HEK293 (cell line): ENCODE data around the gene ZGPAT.
A peak's percentile ranks its signal among the peaks of the same experiment; 100 is the strongest.
"Not testable (repeated sequence)": the region's sequence is repeated elsewhere in the genome, so short reads cannot be mapped to it uniquely, and the experiment has no call there.

Experiments
- CTCF ChIA-PET: fragments of 350-600 bp; formaldehyde crosslinking; extraction: SDS; loops from one replicate; lab custom pipeline; 2021; ENCODE audit warnings: antibody characterized with exemption; lab: Yijun Ruan, JAX
- POLR2A ChIA-PET: fragments of 300-600 bp; formaldehyde crosslinking; extraction: SDS; loops from one replicate; lab custom pipeline; 2020; ENCODE audit warnings: antibody characterized with exemption, inconsistent platforms; lab: Yijun Ruan, JAX
- H3K27ac ChIP-seq: fragments of 200-500 bp; sonication (Bioruptor generic); 2 replicates; pipeline ENCODE4 v1.5.1; 2014; ENCODE audit warnings: low read depth, low read length, control low read depth, inconsistent platforms; ENCODE audit errors: extremely low read depth
- H3K36me3 ChIP-seq, 2 experiments: fragments of 200-500 bp in 1 of 2; sonication (Bioruptor generic) in 1 of 2; 1 replicate in 1 of 2; 2 replicates in 1 of 2; pipeline ENCODE4 v1.5.1; 2014 to 2017; ENCODE audit warnings: inconsistent platforms in 2 of 2, low read length in 2 of 2; ENCODE audit not compliant: control insufficient read depth in 2 of 2, insufficient read depth in 1 of 2
- H3K4me1 ChIP-seq: fragments of 200-500 bp; sonication (Bioruptor generic); 2 replicates; pipeline ENCODE4 v1.5.1; 2014; ENCODE audit warnings: mild to moderate bottlenecking, low read length, inconsistent platforms; ENCODE audit not compliant: control insufficient read depth, insufficient read depth
- H3K4me3 ChIP-seq: 2 replicates; pipeline ENCODE4 v1.5.1; 2011; ENCODE audit warnings: low read depth, mild to moderate bottlenecking, control low read depth, low read length, moderate library complexity
- H3K9me3 ChIP-seq: fragments of 200-500 bp; sonication (Bioruptor generic); 2 replicates; pipeline ENCODE4 v1.5.1; 2014; ENCODE audit warnings: low read depth, low read length, inconsistent platforms; ENCODE audit not compliant: control insufficient read depth, insufficient read depth
- EGR2 ChIP-seq: fragments of 450-650 bp; formaldehyde crosslinking; IDR thresholded peaks from 2 replicates; pipeline ENCODE4 v1.5.1; 2016; ENCODE audit warnings: low read depth, missing biosample characterization, missing genetic modification characterization
- GLI4 ChIP-seq: fragments of 450-650 bp; formaldehyde crosslinking; IDR thresholded peaks from 2 replicates; pipeline ENCODE4 v1.5.1; 2016; ENCODE audit warnings: missing biosample characterization, missing genetic modification characterization
- KLF7 ChIP-seq: fragments of 450-650 bp; formaldehyde crosslinking; IDR thresholded peaks from 2 replicates; pipeline ENCODE4 v1.5.1; 2016; ENCODE audit warnings: missing biosample characterization, missing genetic modification characterization, borderline replicate concordance
- MZF1 ChIP-seq: fragments of 450-650 bp; formaldehyde crosslinking; IDR thresholded peaks from 2 replicates; pipeline ENCODE4 v1.5.1; 2017; ENCODE audit warnings: missing biosample characterization, missing genetic modification characterization, borderline replicate concordance
- SP7 ChIP-seq: fragments of 450-650 bp; formaldehyde crosslinking; IDR thresholded peaks from 2 replicates; pipeline ENCODE4 v1.5.1; 2016; ENCODE audit warnings: missing biosample characterization, missing genetic modification characterization
- ZBTB20 ChIP-seq: fragments of 450-650 bp; formaldehyde crosslinking; IDR thresholded peaks from 2 replicates; pipeline ENCODE4 v1.5.1; 2016; ENCODE audit warnings: missing biosample characterization, missing genetic modification characterization
- ZBTB48 ChIP-seq: fragments of 450-650 bp; formaldehyde crosslinking; IDR thresholded peaks from 2 replicates; pipeline ENCODE4 v1.5.1; 2016; ENCODE audit warnings: missing biosample characterization, missing genetic modification characterization
- ZNF146 ChIP-seq: fragments of 450-650 bp; formaldehyde crosslinking; IDR thresholded peaks from 2 replicates; pipeline ENCODE4 v1.5.1; 2016; ENCODE audit warnings: missing biosample characterization, missing genetic modification characterization
- ZNF184 ChIP-seq: fragments of 450-650 bp; IDR thresholded peaks from 2 replicates; pipeline ENCODE4 v1.5.1; 2018; ENCODE audit warnings: missing biosample characterization, mild to moderate bottlenecking, missing genetic modification characterization
- ZNF311 ChIP-seq: fragments of 450-650 bp; formaldehyde crosslinking; IDR thresholded peaks from 2 replicates; pipeline ENCODE4 v1.5.1; 2017; ENCODE audit warnings: missing biosample characterization, missing genetic modification characterization, borderline replicate concordance
- ZNF473 ChIP-seq: fragments of 450-650 bp; formaldehyde crosslinking; IDR thresholded peaks from 2 replicates; pipeline ENCODE4 v1.5.1; 2017; ENCODE audit warnings: missing biosample characterization, missing genetic modification characterization
- ZNF660 ChIP-seq: fragments of 450-650 bp; IDR thresholded peaks from 2 replicates; pipeline ENCODE4 v1.5.1; 2018; ENCODE audit warnings: missing biosample characterization, mild to moderate bottlenecking, missing genetic modification characterization
- ZNF664 ChIP-seq: fragments of 450-650 bp; formaldehyde crosslinking; IDR thresholded peaks from 2 replicates; pipeline ENCODE4 v1.5.1; 2016; ENCODE audit warnings: missing biosample characterization, missing genetic modification characterization
- ZNF677 ChIP-seq: fragments of 450-650 bp; IDR thresholded peaks from 2 replicates; pipeline ENCODE4 v1.5.0; 2018; ENCODE audit warnings: missing biosample characterization, mild to moderate bottlenecking, missing genetic modification characterization, moderate library complexity
- ZNF76 ChIP-seq: fragments of 450-650 bp; formaldehyde crosslinking; IDR thresholded peaks from 2 replicates; pipeline ENCODE4; 2016; ENCODE audit warnings: low read depth, missing biosample characterization, missing genetic modification characterization, borderline replicate concordance
- TF ChIP-seq, protein P1 (sequence below): fragments of 450-650 bp; formaldehyde crosslinking; IDR thresholded peaks from 2 replicates; pipeline ENCODE4 v1.5.1; 2016; ENCODE audit warnings: missing biosample characterization, missing genetic modification characterization
- TF ChIP-seq, protein P2 (sequence below): fragments of 450-650 bp; formaldehyde crosslinking; IDR thresholded peaks from 2 replicates; pipeline ENCODE4 v1.5.1; 2016; ENCODE audit warnings: missing biosample characterization, missing genetic modification characterization
- TF ChIP-seq, protein P3 (sequence below): sonication (generic); formaldehyde crosslinking; IDR thresholded peaks from 2 replicates; pipeline ENCODE4 v1.8.1; 2022; ENCODE audit warnings: mild to moderate bottlenecking, moderate library complexity, missing genetic modification reagents
- TF ChIP-seq, protein P4 (sequence below): fragments of 450-650 bp; formaldehyde crosslinking; IDR thresholded peaks from 2 replicates; pipeline ENCODE4 v1.5.1; 2016; ENCODE audit warnings: missing biosample characterization, missing genetic modification characterization, low read depth

The ZGPAT gene

DNA sequence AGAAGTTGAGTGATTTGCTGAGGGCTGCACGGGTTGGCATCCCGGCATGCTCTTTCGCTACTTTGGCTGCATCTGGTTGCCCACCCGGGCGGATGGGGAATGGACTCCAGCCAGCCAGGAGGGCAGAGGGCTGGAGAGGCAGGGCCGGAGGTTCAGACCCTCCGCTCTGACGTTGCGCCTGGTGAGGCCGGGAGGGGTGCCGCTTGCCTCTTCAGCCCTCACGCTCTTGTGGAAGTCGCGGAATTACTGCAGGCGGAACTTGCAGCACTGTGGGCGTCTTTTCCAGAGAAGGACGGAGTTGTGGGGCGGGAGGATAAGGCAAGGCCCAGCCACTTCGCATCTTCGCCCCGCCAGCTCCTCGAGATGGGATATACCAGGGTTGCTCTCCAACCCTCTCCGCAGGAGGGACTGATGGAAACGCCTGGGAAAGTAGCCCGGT lies 49.1 kb upstream of the ZGPAT start (continued):
- peak; percentile 87 for TF ChIP-seq ZBTB20
- TF ChIP-seq ZNF311 (tag by site-specific recombination), result no peak
- peak; percentile 83 for TF ChIP-seq ZNF76 (tag by site-specific recombination)
- peak; percentile 6; the same call in 1 of the 2 replicates for TF ChIP-seq ZBTB48 (tag by site-specific recombination)
- peak; percentile 25; the same call in 1 of the 2 replicates for TF ChIP-seq EGR2
- TF ChIP-seq ZNF473, result no peak
- no peak for TF ChIP-seq MZF1 (tag by site-specific recombination)
- TF ChIP-seq, all 188 proteins: peak for 10

DNA sequence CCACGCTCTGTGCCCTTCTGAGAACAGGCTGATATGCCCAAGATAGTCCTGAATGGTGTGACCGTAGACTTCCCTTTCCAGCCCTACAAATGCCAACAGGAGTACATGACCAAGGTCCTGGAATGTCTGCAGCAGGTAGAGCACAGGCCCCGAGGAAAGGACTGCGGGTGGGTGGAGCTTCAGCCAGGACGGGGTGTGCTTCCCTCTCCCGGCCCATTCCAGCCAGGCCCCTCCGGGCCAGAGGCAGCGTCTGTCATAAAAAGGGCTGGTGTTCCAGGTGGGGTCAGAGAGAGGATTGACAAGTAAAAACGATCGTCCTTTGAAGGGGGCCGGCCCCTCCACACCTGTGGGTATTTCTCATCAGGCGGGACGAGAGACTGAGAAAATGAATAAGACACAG lies 48.5 kb upstream of the ZGPAT start:
- Histone ChIP-seq H3K4me3 (peak overlapping the region; percentile 93), H3K36me3 (peaks cover 0 to 42% of the 10 kb centered on the region in 2 experiments; a peak in 1 of 3 replicates), H3K9me3 (no peaks in the 10 kb centered on the region), H3K27ac (no peak overlapping the region; the same call in 1 of the 2 replicates), H3K4me1 (no peaks in the 10 kb centered on the region)
- CTCF ChIA-PET, result no interaction called here
- POLR2A ChIA-PET, result no interaction called here
- no peak for TF ChIP-seq ZNF664

DNA sequence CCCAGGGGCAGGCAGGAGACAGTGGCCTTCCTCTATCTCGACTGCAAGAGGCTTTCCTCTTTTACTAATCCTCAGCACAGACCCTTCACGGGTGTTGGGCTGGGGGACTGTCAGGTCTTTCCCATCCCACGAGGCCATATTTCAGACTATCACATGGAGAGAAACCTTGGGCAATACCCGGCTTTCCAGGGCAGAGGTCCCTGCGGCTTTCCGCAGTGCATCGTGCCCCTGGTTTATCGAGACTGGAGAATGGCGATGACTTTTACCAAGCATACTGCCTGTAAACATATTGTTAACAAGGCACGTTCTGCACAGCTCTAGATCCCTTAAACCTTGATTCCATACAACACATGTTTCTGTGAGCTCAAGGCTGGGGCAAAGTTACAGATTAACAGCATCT lies 47.7 kb upstream of the ZGPAT start:
- H3K4me1 ChIP-seq, POLR2A ChIA-PET, H3K9me3 ChIP-seq, H3K4me3 ChIP-seq, H3K27ac ChIP-seq, CTCF ChIA-PET: not testable (repeated sequence)
- peaks cover 0 to 49% of the 10 kb centered on the region in 2 experiments; a peak in 1 of 3 replicates for H3K36me3 ChIP-seq

DNA sequence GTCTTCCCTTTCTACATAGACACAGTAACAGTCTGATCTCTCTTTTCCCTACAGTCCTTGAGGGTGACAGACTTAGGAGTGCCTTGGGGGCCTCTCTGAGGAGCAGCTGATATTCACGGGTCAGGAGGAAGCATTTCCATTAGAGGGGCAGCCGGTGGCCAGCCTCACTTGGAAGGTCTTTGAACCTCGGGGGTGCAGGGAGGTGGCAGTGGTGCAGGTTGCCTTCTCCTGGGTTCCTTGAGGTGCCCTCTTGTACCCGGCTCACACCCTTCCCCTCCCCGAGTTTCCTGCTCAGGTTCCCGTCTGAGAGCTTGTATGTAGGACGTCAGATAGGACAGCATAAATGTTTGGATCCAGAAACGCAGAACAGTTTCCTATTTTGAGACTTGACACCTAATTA lies 47.2 kb upstream of the ZGPAT start:
- no peaks in the 10 kb centered on the region for H3K4me1 ChIP-seq
- H3K4me3 ChIP-seq, result no peak overlapping the region
- peaks cover 0 to 54% of the 10 kb centered on the region in 2 experiments; a peak in 1 of 3 replicates for H3K36me3 ChIP-seq
- CTCF ChIA-PET, result no interaction called here
- POLR2A ChIA-PET, result no interaction called here
- H3K27ac ChIP-seq, result no peak overlapping the region
- no peaks in the 10 kb centered on the region for H3K9me3 ChIP-seq
- TF ChIP-seq, protein P1, sequence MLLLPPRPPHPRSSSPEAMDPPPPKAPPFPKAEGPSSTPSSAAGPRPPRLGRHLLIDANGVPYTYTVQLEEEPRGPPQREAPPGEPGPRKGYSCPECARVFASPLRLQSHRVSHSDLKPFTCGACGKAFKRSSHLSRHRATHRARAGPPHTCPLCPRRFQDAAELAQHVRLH, result no peak

DNA sequence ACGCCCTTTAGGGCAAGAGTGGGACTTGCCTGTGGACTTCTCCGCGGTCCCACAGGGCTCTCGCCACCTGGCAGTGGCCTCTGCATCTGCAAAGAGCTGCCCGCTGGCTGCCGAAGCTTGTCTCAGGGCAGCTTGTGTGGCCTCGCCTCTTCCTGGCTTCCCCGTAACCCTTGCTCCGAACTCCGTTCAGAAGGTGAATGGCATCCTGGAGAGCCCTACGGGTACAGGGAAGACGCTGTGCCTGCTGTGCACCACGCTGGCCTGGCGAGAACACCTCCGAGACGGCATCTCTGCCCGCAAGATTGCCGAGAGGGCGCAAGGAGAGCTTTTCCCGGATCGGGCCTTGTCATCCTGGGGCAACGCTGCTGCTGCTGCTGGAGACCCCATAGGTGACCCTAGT lies 46.7 kb upstream of the ZGPAT start:
- Histone ChIP-seq H3K27ac (no peak overlapping the region), H3K4me1 (no peaks in the 10 kb centered on the region), H3K4me3 (no peak overlapping the region), H3K9me3 (no peaks in the 10 kb centered on the region), H3K36me3 (peaks cover 0 to 59% of the 10 kb centered on the region in 2 experiments; a peak in 1 of 3 replicates)
- POLR2A ChIA-PET, result interaction anchor here (0.7 kb wide), 1 partner anchor 21 kb away, joined by 3 read pairs; no protein-coding TSS in a partner anchor
- TF ChIP-seq ZNF677 (tag by site-specific recombination) (no peak), ZNF184 (no peak), KLF7 (tag by site-specific recombination) (no peak), GLI4 (tag by site-specific recombination) (no peak), ZNF311 (tag by site-specific recombination) (no peak), ZNF146 (tag by site-specific recombination) (no peak), SP7 (tag by site-specific recombination) (no peak), ZNF660 (tag by site-specific recombination) (no peak)
- TF ChIP-seq, protein P2, sequence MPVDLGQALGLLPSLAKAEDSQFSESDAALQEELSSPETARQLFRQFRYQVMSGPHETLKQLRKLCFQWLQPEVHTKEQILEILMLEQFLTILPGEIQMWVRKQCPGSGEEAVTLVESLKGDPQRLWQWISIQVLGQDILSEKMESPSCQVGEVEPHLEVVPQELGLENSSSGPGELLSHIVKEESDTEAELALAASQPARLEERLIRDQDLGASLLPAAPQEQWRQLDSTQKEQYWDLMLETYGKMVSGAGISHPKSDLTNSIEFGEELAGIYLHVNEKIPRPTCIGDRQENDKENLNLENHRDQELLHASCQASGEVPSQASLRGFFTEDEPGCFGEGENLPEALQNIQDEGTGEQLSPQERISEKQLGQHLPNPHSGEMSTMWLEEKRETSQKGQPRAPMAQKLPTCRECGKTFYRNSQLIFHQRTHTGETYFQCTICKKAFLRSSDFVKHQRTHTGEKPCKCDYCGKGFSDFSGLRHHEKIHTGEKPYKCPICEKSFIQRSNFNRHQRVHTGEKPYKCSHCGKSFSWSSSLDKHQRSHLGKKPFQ (tag by site-specific recombination), result no peak
- TF ChIP-seq, protein P3, sequence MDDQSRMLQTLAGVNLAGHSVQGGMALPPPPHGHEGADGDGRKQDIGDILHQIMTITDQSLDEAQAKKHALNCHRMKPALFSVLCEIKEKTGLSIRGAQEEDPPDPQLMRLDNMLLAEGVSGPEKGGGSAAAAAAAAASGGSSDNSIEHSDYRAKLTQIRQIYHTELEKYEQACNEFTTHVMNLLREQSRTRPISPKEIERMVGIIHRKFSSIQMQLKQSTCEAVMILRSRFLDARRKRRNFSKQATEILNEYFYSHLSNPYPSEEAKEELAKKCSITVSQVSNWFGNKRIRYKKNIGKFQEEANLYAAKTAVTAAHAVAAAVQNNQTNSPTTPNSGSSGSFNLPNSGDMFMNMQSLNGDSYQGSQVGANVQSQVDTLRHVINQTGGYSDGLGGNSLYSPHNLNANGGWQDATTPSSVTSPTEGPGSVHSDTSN, result no peak
- TF ChIP-seq, protein P4, sequence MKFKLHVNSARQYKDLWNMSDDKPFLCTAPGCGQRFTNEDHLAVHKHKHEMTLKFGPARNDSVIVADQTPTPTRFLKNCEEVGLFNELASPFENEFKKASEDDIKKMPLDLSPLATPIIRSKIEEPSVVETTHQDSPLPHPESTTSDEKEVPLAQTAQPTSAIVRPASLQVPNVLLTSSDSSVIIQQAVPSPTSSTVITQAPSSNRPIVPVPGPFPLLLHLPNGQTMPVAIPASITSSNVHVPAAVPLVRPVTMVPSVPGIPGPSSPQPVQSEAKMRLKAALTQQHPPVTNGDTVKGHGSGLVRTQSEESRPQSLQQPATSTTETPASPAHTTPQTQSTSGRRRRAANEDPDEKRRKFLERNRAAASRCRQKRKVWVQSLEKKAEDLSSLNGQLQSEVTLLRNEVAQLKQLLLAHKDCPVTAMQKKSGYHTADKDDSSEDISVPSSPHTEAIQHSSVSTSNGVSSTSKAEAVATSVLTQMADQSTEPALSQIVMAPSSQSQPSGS (tag by site-specific recombination), result no peak
- CTCF ChIA-PET, result no interaction called here
